Glutamatergic neuron (in vitro differentiated cells): ENCODE results near the gene UBE3D. TPM values are rescaled to one million over a fixed set of nuclear protein-coding genes. Genes with fewer than 3 reads are reported as not detected.

ENCODE experiments used
- DNase-seq: peaks from one replicate; pipeline ENCODE4 v3.0.0; 2022
- H3K27ac Mint-ChIP-seq: one replicate; pipeline ENCODE4 v1.8.0; 2020; ENCODE audit warnings: mild to moderate bottlenecking, mixed read lengths, inconsistent platforms; ENCODE audit not compliant: unreplicated experiment
- H3K27me3 Mint-ChIP-seq: one replicate; pipeline ENCODE4 v1.8.0; 2020; ENCODE audit warnings: mild to moderate bottlenecking, moderate library complexity, mixed read lengths, inconsistent platforms; ENCODE audit not compliant: unreplicated experiment
- H3K36me3 Mint-ChIP-seq: one replicate; pipeline ENCODE4 v1.8.0; 2020; ENCODE audit warnings: mild to moderate bottlenecking, mixed read lengths, inconsistent platforms; ENCODE audit not compliant: unreplicated experiment
- H3K4me1 Mint-ChIP-seq: one replicate; pipeline ENCODE4 v1.8.0; 2020; ENCODE audit warnings: mild to moderate bottlenecking, low read depth, mixed read lengths, inconsistent platforms; ENCODE audit not compliant: unreplicated experiment
- H3K4me3 Mint-ChIP-seq: one replicate; pipeline ENCODE4 v1.8.0; 2020; ENCODE audit warnings: mild to moderate bottlenecking, mixed read lengths, inconsistent platforms; ENCODE audit not compliant: unreplicated experiment
- H3K9me3 Mint-ChIP-seq: one replicate; pipeline ENCODE4 v1.8.0; 2020; ENCODE audit warnings: mild to moderate bottlenecking, moderate library complexity, mixed read lengths, inconsistent platforms; ENCODE audit not compliant: unreplicated experiment
- CTCF ChIP-seq: fragments of 200-600 bp; sonication (generic); IDR thresholded peaks from one replicate; pipeline ENCODE4 v1.5.0; 2021; ENCODE audit not compliant: partially characterized antibody, unreplicated experiment
- total RNA-seq: library from RNA; stranded (reverse); fragmentation: NEBNext Ultra II Directional; extraction: Animal tissue kit (Norgen Biotek cat#: 25700); gene quantifications from one replicate; pipeline ENCODE4 v1.2.1, GENCODE V29; 2021; ENCODE audit not compliant: unreplicated experiment

The UBE3D gene
- total RNA-seq, 1 donor from 2014 or later, result 12.3 TPM

- DNase-seq, result no peak
- peaks cover 2% of the 10 kb centered on the region for H3K4me1 Mint-ChIP-seq
- no peaks in the 10 kb centered on the region for H3K27me3 Mint-ChIP-seq
- H3K36me3 Mint-ChIP-seq, result no peaks in the 10 kb centered on the region
- no peak overlapping the region for H3K4me3 Mint-ChIP-seq
- no peak overlapping the region for H3K27ac Mint-ChIP-seq
- no peaks in the 10 kb centered on the region for H3K9me3 Mint-ChIP-seq
- TF ChIP-seq CTCF, result no peak
Observed at GRCh38 chr6:82910820-82911219, 154.8 kb downstream of the UBE3D start.

GRCh38 chr6:82910395-82910794 is 155.2 kb downstream of the UBE3D start:
- Mint-ChIP-seq H3K4me3 (no peak overlapping the region), H3K4me1 (peaks cover 2% of the 10 kb centered on the region), H3K27me3 (no peaks in the 10 kb centered on the region), H3K27ac (no peak overlapping the region), H3K9me3 (no peaks in the 10 kb centered on the region), H3K36me3 (no peaks in the 10 kb centered on the region)
- no peak for TF ChIP-seq CTCF
- DNase-seq, result no peak

GRCh38 chr6:82909551-82909950 is 156.1 kb downstream of the UBE3D start:
- no peak overlapping the region for H3K27ac Mint-ChIP-seq
- no peaks in the 10 kb centered on the region for H3K9me3 Mint-ChIP-seq
- H3K27me3 Mint-ChIP-seq, result no peaks in the 10 kb centered on the region
- H3K36me3 Mint-ChIP-seq, result no peaks in the 10 kb centered on the region
- H3K4me1 Mint-ChIP-seq, result peaks cover 2% of the 10 kb centered on the region
- DNase-seq, result no peak
- TF ChIP-seq CTCF, result no peak
- no peak overlapping the region for H3K4me3 Mint-ChIP-seq

- DNase-seq, result no peak
- TF ChIP-seq CTCF, result no peak
- Mint-ChIP-seq H3K4me1 (peaks cover 2% of the 10 kb centered on the region), H3K27ac (no peak overlapping the region), H3K9me3 (no peaks in the 10 kb centered on the region), H3K36me3 (no peaks in the 10 kb centered on the region), H3K4me3 (no peak overlapping the region), H3K27me3 (no peaks in the 10 kb centered on the region)
Observed at GRCh38 chr6:82908661-82909060, 157.0 kb downstream of the UBE3D start.

GRCh38 chr6:82906951-82907350 is 158.7 kb downstream of the UBE3D start:
- Mint-ChIP-seq H3K9me3 (no peaks in the 10 kb centered on the region), H3K4me1 (peaks cover 2% of the 10 kb centered on the region), H3K27ac (no peak overlapping the region), H3K27me3 (no peaks in the 10 kb centered on the region), H3K36me3 (no peaks in the 10 kb centered on the region), H3K4me3 (no peak overlapping the region)
- no peak for TF ChIP-seq CTCF
- DNase-seq, result no peak
